A673 (cell line): ENCODE results near the gene LAMA2. TPM values are rescaled to one million over a fixed set of nuclear protein-coding genes. Genes with fewer than 3 reads are reported as not detected.

Experiments used
- BruUV-seq: library from RNA; stranded (reverse); fragments of 400-500 nt; replicated peaks from 2 replicates; lab custom pipeline; 2021; lab: Mats Ljungman, UMichigan
- CTCF ChIA-PET: fragments of 300-600 bp; sonication (Branson Sonifier 250); formaldehyde crosslinking; loops from one replicate; lab custom pipeline; 2022; ENCODE audit warnings: antibody characterized with exemption; lab: Charles Lee
- POLR2A ChIA-PET: fragments of 300-600 bp; sonication (Branson Sonifier 250); formaldehyde crosslinking; loops from one replicate; lab custom pipeline; 2022; ENCODE audit warnings: antibody characterized with exemption; ENCODE audit not compliant: low non-redundant PET; lab: Charles Lee
- DNase-seq: peaks from one replicate; pipeline ENCODE4 v3.0.0-alpha.2; 2015; ENCODE audit warnings: low spot score
- H3K27ac ChIP-seq: fragments of 200-600 bp; sonication (generic); 2 replicates; pipeline ENCODE4 v1.5.1; 2016; ENCODE audit warnings: mixed run types, low read depth, mild to moderate bottlenecking, mixed read lengths, antibody characterized with exemption, low read length; ENCODE audit not compliant: poor library complexity, severe bottlenecking
- H3K27me3 ChIP-seq: fragments of 200-600 bp; sonication (generic); replicated peaks from 2 replicates; pipeline ENCODE4 v1.6.1; 2017; ENCODE audit warnings: mixed run types, low read depth, mild to moderate bottlenecking, mixed read lengths, antibody characterized with exemption, low read length; ENCODE audit not compliant: insufficient read depth, poor library complexity
- H3K36me3 ChIP-seq: fragments of 200-600 bp; sonication (generic); 2 replicates; pipeline ENCODE4 v1.6.1; 2016; ENCODE audit warnings: mixed run types, mild to moderate bottlenecking, mixed read lengths, antibody characterized with exemption, low read length; ENCODE audit not compliant: insufficient read depth, poor library complexity, severe bottlenecking
- H3K4me1 ChIP-seq: fragments of 200-600 bp; sonication (generic); 2 replicates; pipeline ENCODE4 v1.6.1; 2017; ENCODE audit warnings: mixed run types, mild to moderate bottlenecking, mixed read lengths, antibody characterized with exemption, low read length; ENCODE audit not compliant: insufficient read depth, poor library complexity, severe bottlenecking
- H3K4me3 ChIP-seq: fragments of 200-600 bp; sonication (generic); 2 replicates; pipeline ENCODE4 v1.5.1; 2016; ENCODE audit warnings: low read depth, mixed run types, mild to moderate bottlenecking, mixed read lengths, low read length; ENCODE audit not compliant: poor library complexity, severe bottlenecking
- H3K9me3 ChIP-seq: fragments of 200-600 bp; sonication (generic); 2 replicates; pipeline ENCODE4 v1.6.1; 2016; ENCODE audit warnings: mixed run types, low read depth, mild to moderate bottlenecking, mixed read lengths, antibody characterized with exemption, low read length; ENCODE audit not compliant: poor library complexity, severe bottlenecking
- CTCF ChIP-seq: fragments of 300-800, 200-600 bp; sonication (generic); conservative IDR thresholded peaks from 2 replicates; pipeline ENCODE4 v1.5.1; 2017; ENCODE audit warnings: low read depth, mild to moderate bottlenecking, antibody characterized with exemption, low read length, moderate library complexity, mixed read lengths
- EZH2 ChIP-seq: fragments of 200-600 bp; sonication (generic); IDR thresholded peaks from 2 replicates; pipeline ENCODE4 v1.6.1; 2017; ENCODE audit warnings: borderline replicate concordance, low read depth, mild to moderate bottlenecking, mixed read lengths, antibody characterized with exemption, low read length; ENCODE audit not compliant: poor library complexity, severe bottlenecking
- intact Hi-C: fragments of 100-400 bp; cut with micrococcal nuclease; formaldehyde crosslinking; loops from one replicate; pipeline ENCODE4 v1.10.0; 2022; ENCODE audit not compliant: unreplicated experiment
- total RNA-seq: library from RNA; stranded (reverse); gene quantifications from 2 replicates; pipeline ENCODE4 v1.2.3, GENCODE V29; 2021

Gene LAMA2
- total RNA-seq, 1 experiment from 2014 or later = 2.2 TPM

GRCh38 chr6:128844598-128844997 lies 38.3 kb upstream of the LAMA2 start:
- Histone ChIP-seq H3K27ac (no peak overlapping the region), H3K4me1 (no peaks in the 10 kb centered on the region), H3K9me3 (no peaks in the 10 kb centered on the region), H3K27me3 (no peaks in the 10 kb centered on the region), H3K4me3 (no peak overlapping the region), H3K36me3 (no peaks in the 10 kb centered on the region)
- TF ChIP-seq EZH2 = no peak
- TF ChIP-seq CTCF = no peak
- POLR2A ChIA-PET = no interaction called here
- CTCF ChIA-PET = no interaction called here
- DNase-seq = no peak
- no TSS peak for BruUV-seq
- intact Hi-C loops = no loop called here

- no peaks in the 10 kb centered on the region for H3K27me3 ChIP-seq
- peak; percentile 17 for DNase-seq
- no peak overlapping the region for H3K27ac ChIP-seq
- H3K4me1 ChIP-seq = no peaks in the 10 kb centered on the region
- ChIA-PET CTCF (no interaction called here), POLR2A (interaction anchor here (0.6 kb wide), 1 partner anchor 67 kb away, joined by 3 read pairs; no protein-coding TSS in a partner anchor)
- no peaks in the 10 kb centered on the region for H3K36me3 ChIP-seq
- no peaks in the 10 kb centered on the region for H3K9me3 ChIP-seq
- intact Hi-C loops = no loop called here
- H3K4me3 ChIP-seq = no peak overlapping the region
- TF ChIP-seq EZH2 = no peak
- TF ChIP-seq CTCF = no peak
- no TSS peak for BruUV-seq
Observed at GRCh38 chr6:128847431-128848210, 35.3 kb upstream of the LAMA2 start.

- Histone ChIP-seq H3K27ac (no peak overlapping the region), H3K27me3 (no peaks in the 10 kb centered on the region), H3K9me3 (no peaks in the 10 kb centered on the region), H3K4me1 (no peaks in the 10 kb centered on the region), H3K36me3 (no peaks in the 10 kb centered on the region), H3K4me3 (no peak overlapping the region)
- ChIA-PET CTCF (no interaction called here), POLR2A (interaction anchor here (0.6 kb wide), 1 partner anchor 66 kb away, joined by 3 read pairs; no protein-coding TSS in a partner anchor)
- TF ChIP-seq CTCF (no peak), EZH2 (no peak)
- BruUV-seq = no TSS peak
- intact Hi-C loops = no loop called here
- peak; percentile 7 for DNase-seq
Observed at GRCh38 chr6:128848212-128848935, 34.6 kb upstream of the LAMA2 start.
